Gastrocnemius medialis (tissue), 4 donors: ENCODE results near the gene HTRA3.

ENCODE experiments used
- CTCF ChIP-seq, 5 experiments: fragments of 450-650 bp in 3 of 5; fragments of 200-600 bp in 2 of 5; sonication (generic) in 2 of 5; IDR thresholded peaks in 4 of 5; conservative IDR thresholded peaks in 1 of 5; 1 replicate in 4 of 5; 2 replicates in 1 of 5; pipeline ENCODE4 v1.5.1; 2016 to 2019; ENCODE audit warnings: antibody characterized with exemption in 5 of 5, mild to moderate bottlenecking in 3 of 5, moderate library complexity in 3 of 5
- POLR2A ChIP-seq, 2 donors: fragments of 450-650 bp; IDR thresholded peaks; one replicate each; pipeline ENCODE4 v1.6.1; 2017; ENCODE audit warnings: antibody characterized with exemption in 2 of 2, mild to moderate bottlenecking in 2 of 2, moderate library complexity in 2 of 2

- TF ChIP-seq CTCF (IDR thresholded peaks at IDR 0.05 in 4 of 5, conservative IDR thresholded peaks at IDR 0.05 in 1 of 5), result no peak
- TF ChIP-seq POLR2A (IDR thresholded peaks at IDR 0.05), result no peak
These were observed 68.9 kb downstream of the HTRA3 start for GRCh38 chr4:8338351-8338961.
